ENCODE measurements around the gene NMNAT3. TPM values are rescaled to one million over a fixed set of nuclear protein-coding genes. Genes with fewer than 3 reads are reported as not detected.
A peak's percentile ranks its signal among the peaks of the same experiment; 100 is the strongest.

The NMNAT3 gene
- total RNA-seq, 2 experiments from 2014 or later, result 3.6 to 5.5 TPM

- Mint-ChIP-seq H3K9me3 (no peaks in the 10 kb centered on the region), H3K36me3 (peaks cover 5% of the 10 kb centered on the region), H3K27ac (no peak overlapping the region), H3K27me3 (no peaks in the 10 kb centered on the region), H3K4me1 (no peaks in the 10 kb centered on the region), H3K4me3 (no peak overlapping the region)
- no peak for DNase-seq
Observed at GRCh38 chr3:139633511-139633910, 44.3 kb downstream of the NMNAT3 start.

DNA sequence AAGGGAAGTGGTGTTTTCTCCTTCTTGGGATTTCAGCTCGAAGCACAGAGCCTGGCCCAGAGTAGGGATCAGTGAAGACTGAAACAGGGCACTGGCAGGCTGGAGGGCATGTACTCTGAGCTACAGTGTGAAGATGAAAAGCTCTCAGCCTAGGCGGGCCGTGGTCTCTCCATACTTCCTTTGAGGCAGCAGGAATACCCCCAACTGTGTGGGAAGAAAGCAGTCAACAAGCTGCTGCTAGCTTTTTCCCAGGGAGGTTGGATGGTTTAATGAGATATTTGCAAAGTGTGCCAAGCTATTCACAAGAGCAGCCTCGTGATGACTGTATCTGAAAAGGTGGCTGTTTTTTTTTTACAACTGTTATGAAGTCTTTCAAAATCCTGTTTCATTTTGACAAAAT is 47.2 kb downstream of the NMNAT3 start:
- H3K36me3 Mint-ChIP-seq, result peaks cover 5% of the 10 kb centered on the region
- H3K9me3 Mint-ChIP-seq, result no peaks in the 10 kb centered on the region
- H3K27me3 Mint-ChIP-seq, result no peaks in the 10 kb centered on the region
- no peak for DNase-seq
- H3K27ac Mint-ChIP-seq, result no peak overlapping the region
- H3K4me3 Mint-ChIP-seq, result no peak overlapping the region
- no peaks in the 10 kb centered on the region for H3K4me1 Mint-ChIP-seq

GRCh38 chr3:139629033-139629432 is 48.7 kb downstream of the NMNAT3 start:
- no peaks in the 10 kb centered on the region for H3K9me3 Mint-ChIP-seq
- H3K27me3 Mint-ChIP-seq, result no peaks in the 10 kb centered on the region
- DNase-seq, result peak; percentile 6
- H3K27ac Mint-ChIP-seq, result no peak overlapping the region
- no peak overlapping the region for H3K4me3 Mint-ChIP-seq
- H3K36me3 Mint-ChIP-seq, result peaks cover 2% of the 10 kb centered on the region
- no peaks in the 10 kb centered on the region for H3K4me1 Mint-ChIP-seq

DNA sequence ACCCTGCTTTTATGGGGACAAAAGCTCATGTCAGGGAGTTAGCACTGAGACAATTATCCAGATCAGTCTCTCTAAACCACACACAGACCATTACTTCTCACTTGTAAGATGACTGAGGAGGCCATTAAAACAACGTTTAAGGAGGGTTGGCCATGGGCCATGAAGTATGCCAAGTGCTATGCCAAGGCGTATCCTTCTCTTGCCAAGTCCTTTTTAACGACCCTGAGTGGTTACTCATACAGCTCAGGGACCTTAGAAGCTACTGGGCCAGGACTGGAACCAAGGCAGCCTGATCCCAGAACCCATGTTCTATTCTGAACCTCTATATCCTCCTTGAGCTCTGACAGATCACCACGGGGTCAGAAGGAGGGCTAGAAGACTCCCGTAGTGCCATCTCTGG is 50.0 kb downstream of the NMNAT3 start:
- no peaks in the 10 kb centered on the region for H3K4me1 Mint-ChIP-seq
- H3K27me3 Mint-ChIP-seq, result no peaks in the 10 kb centered on the region

GRCh38 chr3:139620438-139620837 is 57.3 kb downstream of the NMNAT3 start:
- no peaks in the 10 kb centered on the region for H3K4me1 Mint-ChIP-seq
- H3K27me3 Mint-ChIP-seq, result no peaks in the 10 kb centered on the region
- peaks cover 2% of the 10 kb centered on the region for H3K9me3 Mint-ChIP-seq
- DNase-seq, result no peak
- no peak overlapping the region for H3K27ac Mint-ChIP-seq
- H3K36me3 Mint-ChIP-seq, result peaks cover 2% of the 10 kb centered on the region
- no peak overlapping the region for H3K4me3 Mint-ChIP-seq

More for the DNA sequence above, 50.0 kb downstream of the NMNAT3 start:
- no peaks in the 10 kb centered on the region for H3K9me3 Mint-ChIP-seq
- DNase-seq, result no peak
- no peak overlapping the region for H3K4me3 Mint-ChIP-seq
- H3K36me3 Mint-ChIP-seq, result peaks cover 2% of the 10 kb centered on the region
- H3K27ac Mint-ChIP-seq, result no peak overlapping the region

- Mint-ChIP-seq H3K4me1 (no peaks in the 10 kb centered on the region), H3K9me3 (peaks cover 2% of the 10 kb centered on the region), H3K27me3 (no peaks in the 10 kb centered on the region), H3K36me3 (peaks cover 2% of the 10 kb centered on the region), H3K27ac (no peak overlapping the region), H3K4me3 (no peak overlapping the region)
- DNase-seq, result no peak
Observed at GRCh38 chr3:139619484-139619883, 58.3 kb downstream of the NMNAT3 start.

GRCh38 chr3:139617672-139618268 is 60.0 kb downstream of the NMNAT3 start:
- peaks cover 2% of the 10 kb centered on the region for H3K9me3 Mint-ChIP-seq
- DNase-seq, result no peak
- no peaks in the 10 kb centered on the region for H3K4me1 Mint-ChIP-seq
- no peaks in the 10 kb centered on the region for H3K27me3 Mint-ChIP-seq
- H3K36me3 Mint-ChIP-seq, result peaks cover 5% of the 10 kb centered on the region
- no peak overlapping the region for H3K27ac Mint-ChIP-seq
- H3K4me3 Mint-ChIP-seq, result no peak overlapping the region

DNA sequence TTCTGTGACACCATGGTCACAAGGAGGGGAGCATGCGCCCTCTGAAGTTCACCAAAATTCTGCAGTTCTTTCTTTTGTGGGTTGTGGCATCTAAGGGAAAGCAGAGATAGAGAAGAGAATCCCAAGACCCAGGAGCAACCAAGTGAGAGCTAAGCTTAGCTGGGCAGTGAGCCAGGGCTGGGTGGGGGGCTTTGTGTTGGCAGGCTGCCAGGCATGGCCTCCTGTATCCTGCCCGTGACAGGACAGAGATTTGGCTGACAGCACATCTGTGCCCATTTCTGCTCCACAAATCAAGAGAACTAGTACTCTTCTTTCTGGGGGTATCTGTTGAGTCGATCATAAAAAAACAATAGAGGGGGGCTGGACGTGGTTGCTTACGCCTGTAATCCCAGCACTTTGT is 66.2 kb downstream of the NMNAT3 start:
- Mint-ChIP-seq H3K9me3 (no peaks in the 10 kb centered on the region), H3K36me3 (peaks cover 4% of the 10 kb centered on the region), H3K4me3 (no peak overlapping the region), H3K27me3 (no peaks in the 10 kb centered on the region), H3K27ac (no peak overlapping the region), H3K4me1 (no peaks in the 10 kb centered on the region)
- no peak for DNase-seq

- DNase-seq, result no peak
- H3K4me1 Mint-ChIP-seq, result no peaks in the 10 kb centered on the region
- no peaks in the 10 kb centered on the region for H3K9me3 Mint-ChIP-seq
- H3K27ac Mint-ChIP-seq, result no peak overlapping the region
- no peaks in the 10 kb centered on the region for H3K27me3 Mint-ChIP-seq
- no peak overlapping the region for H3K4me3 Mint-ChIP-seq
- peaks cover 4% of the 10 kb centered on the region for H3K36me3 Mint-ChIP-seq
Observed at GRCh38 chr3:139610886-139611285, 66.9 kb downstream of the NMNAT3 start.

DNA sequence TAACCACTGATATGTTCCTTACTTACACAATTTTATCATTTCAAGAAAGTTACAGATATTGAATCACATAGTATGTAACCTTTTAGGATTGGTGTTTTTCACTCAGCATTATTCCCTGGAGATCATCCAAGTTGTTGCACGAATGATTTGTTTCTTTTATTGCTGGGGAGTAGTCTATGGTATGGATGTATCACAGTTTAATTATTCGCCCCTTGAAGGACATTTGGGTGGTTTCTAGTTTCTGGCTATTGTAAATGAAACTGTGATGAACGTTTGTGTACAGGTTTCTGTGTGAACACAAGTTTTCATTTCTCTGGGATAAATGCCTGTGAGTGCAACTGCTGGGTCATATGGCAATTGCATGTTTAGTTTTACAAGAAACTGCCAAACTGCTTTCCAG is 68.8 kb downstream of the NMNAT3 start:
- H3K4me3 Mint-ChIP-seq, result no peak overlapping the region
- H3K27ac Mint-ChIP-seq, result no peak overlapping the region
- H3K36me3 Mint-ChIP-seq, result peaks cover 4% of the 10 kb centered on the region
- no peaks in the 10 kb centered on the region for H3K27me3 Mint-ChIP-seq
- no peak for DNase-seq
- H3K9me3 Mint-ChIP-seq, result no peaks in the 10 kb centered on the region
- H3K4me1 Mint-ChIP-seq, result no peaks in the 10 kb centered on the region

DNA sequence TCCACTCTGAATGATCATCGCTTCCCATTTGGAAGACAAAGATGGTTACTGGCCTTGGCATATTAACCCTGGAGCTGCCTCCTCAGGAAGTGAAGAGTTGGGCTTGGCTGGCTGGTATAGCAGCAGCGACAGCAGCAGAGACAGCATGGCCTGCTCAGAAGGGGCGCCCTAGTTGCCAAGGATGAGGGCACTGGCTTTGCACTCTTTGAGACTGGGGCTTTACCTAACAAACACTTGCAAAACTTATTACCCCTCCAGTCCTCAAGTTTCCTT is 69.7 kb downstream of the NMNAT3 start:
- H3K36me3 Mint-ChIP-seq, result peaks cover 1% of the 10 kb centered on the region
- no peaks in the 10 kb centered on the region for H3K4me1 Mint-ChIP-seq
- no peaks in the 10 kb centered on the region for H3K9me3 Mint-ChIP-seq
- H3K4me3 Mint-ChIP-seq, result no peak overlapping the region
- no peaks in the 10 kb centered on the region for H3K27me3 Mint-ChIP-seq
- H3K27ac Mint-ChIP-seq, result no peak overlapping the region
- no peak for DNase-seq

GRCh38 chr3:139607257-139608107 is 70.3 kb downstream of the NMNAT3 start:
- H3K36me3 Mint-ChIP-seq, result peaks cover 1% of the 10 kb centered on the region
- H3K4me3 Mint-ChIP-seq, result no peak overlapping the region
- H3K4me1 Mint-ChIP-seq, result no peaks in the 10 kb centered on the region
- H3K27me3 Mint-ChIP-seq, result no peaks in the 10 kb centered on the region
- no peak for DNase-seq
- H3K9me3 Mint-ChIP-seq, result no peaks in the 10 kb centered on the region
- H3K27ac Mint-ChIP-seq, result no peak overlapping the region

GRCh38 chr3:139602003-139602402 is 75.8 kb downstream of the NMNAT3 start:
- Mint-ChIP-seq H3K27me3 (no peaks in the 10 kb centered on the region), H3K27ac (no peak overlapping the region), H3K9me3 (no peaks in the 10 kb centered on the region), H3K4me3 (no peak overlapping the region), H3K4me1 (no peaks in the 10 kb centered on the region), H3K36me3 (no peaks in the 10 kb centered on the region)
- no peak for DNase-seq

GRCh38 chr3:139601191-139601961 is 76.4 kb downstream of the NMNAT3 start:
- no peaks in the 10 kb centered on the region for H3K4me1 Mint-ChIP-seq
- DNase-seq, result no peak
- H3K9me3 Mint-ChIP-seq, result no peaks in the 10 kb centered on the region
- H3K27ac Mint-ChIP-seq, result no peak overlapping the region
- no peak overlapping the region for H3K4me3 Mint-ChIP-seq
- no peaks in the 10 kb centered on the region for H3K36me3 Mint-ChIP-seq
- H3K27me3 Mint-ChIP-seq, result no peaks in the 10 kb centered on the region

DNA sequence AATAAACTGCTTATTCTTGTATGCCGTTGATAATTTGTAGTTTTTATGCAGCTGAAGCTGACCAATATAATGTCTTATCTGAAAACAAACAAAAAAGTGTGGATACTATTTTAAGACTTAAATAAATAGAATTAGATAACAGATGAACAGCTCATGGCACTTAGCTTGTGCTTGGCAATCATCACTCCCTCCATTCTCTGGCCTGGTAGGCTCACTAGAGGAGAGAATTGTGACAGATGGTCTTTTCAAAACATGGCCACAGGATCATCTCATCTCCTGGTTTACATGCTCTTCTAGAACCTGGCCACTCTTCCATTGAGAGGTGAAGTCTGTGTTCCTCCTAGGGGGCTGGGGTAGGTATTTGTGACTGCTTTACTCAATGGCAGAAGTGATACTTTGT is 79.8 kb downstream of the NMNAT3 start:
- Mint-ChIP-seq H3K36me3 (peaks cover 7% of the 10 kb centered on the region), H3K4me1 (no peaks in the 10 kb centered on the region), H3K4me3 (no peak overlapping the region), H3K27ac (no peak overlapping the region), H3K27me3 (no peaks in the 10 kb centered on the region), H3K9me3 (no peaks in the 10 kb centered on the region)
- no peak for DNase-seq
